Motor neuron (in vitro differentiated cells): ENCODE results near the gene PARP6. TPM values are rescaled to one million over a fixed set of nuclear protein-coding genes. Genes with fewer than 3 reads are reported as not detected.
A peak's percentile ranks its signal among the peaks of the same experiment; 100 is the strongest.

Experiments
- ATAC-seq, 8 experiments: fragments of 200-7000 bp; cut with Tn5 transposase; replicated peaks in 6 of 8; 2 replicates each; pipeline ENCODE4 v1.8.0; 2021; ENCODE audit warnings: mild to moderate bottlenecking in 8 of 8, moderate library complexity in 8 of 8
- H3K27ac ChIP-seq, 2 donors: fragments of 250-450 bp; sonication (Bioruptor Pico); 2 replicates each; pipeline ENCODE4 v1.9.0; 2021; ENCODE audit warnings: antibody characterized with exemption in 2 of 2, mild to moderate bottlenecking in 2 of 2, moderate library complexity in 1 of 2
- H3K4me1 ChIP-seq, 2 donors: fragments of 250-450 bp; sonication (Bioruptor Pico); replicated peaks in 1 of 2; 2 replicates each; pipeline ENCODE4 v1.6.1; 2021; ENCODE audit warnings: antibody characterized with exemption in 2 of 2, mild to moderate bottlenecking in 2 of 2, moderate library complexity in 1 of 2
- H3K4me3 ChIP-seq, 5 donors: fragments of 250-450 bp; sonication (Bioruptor Pico); 2 replicates each; pipeline ENCODE4 v1.9.0; 2021; ENCODE audit warnings: antibody characterized with exemption in 5 of 5, mild to moderate bottlenecking in 5 of 5, moderate library complexity in 4 of 5
- WGBS, 10 experiments: fragments of 450-650 bp; shearing (Covaris generic); methylation state at CpG; one replicate each; pipeline ENCODE4 v1.0.0; 2022; 5-methylcytosine and 5-hydroxymethylcytosine counted together
- in situ Hi-C, 9 experiments: fragments of 400-800 bp; cut with MboI; loops; one replicate each; pipeline ENCODE4 v1.15.0; 2021; ENCODE audit warnings: low sequenced_read_pairs in 9 of 9, low pct_unique_long_range_greater_than_20kb in 2 of 9; ENCODE audit not compliant: unreplicated experiment in 9 of 9
- total RNA-seq, 8 experiments: library from RNA; unstranded; fragments of 300-600 nt; gene quantifications; 2 replicates each; pipeline versions ENCODE4 v1.2.3 to v1.2.4, GENCODE V29; 2022

The PARP6 gene
- total RNA-seq, 8 experiments from 2014 or later = 29.4 to 131 (median 93.9) TPM

DNA sequence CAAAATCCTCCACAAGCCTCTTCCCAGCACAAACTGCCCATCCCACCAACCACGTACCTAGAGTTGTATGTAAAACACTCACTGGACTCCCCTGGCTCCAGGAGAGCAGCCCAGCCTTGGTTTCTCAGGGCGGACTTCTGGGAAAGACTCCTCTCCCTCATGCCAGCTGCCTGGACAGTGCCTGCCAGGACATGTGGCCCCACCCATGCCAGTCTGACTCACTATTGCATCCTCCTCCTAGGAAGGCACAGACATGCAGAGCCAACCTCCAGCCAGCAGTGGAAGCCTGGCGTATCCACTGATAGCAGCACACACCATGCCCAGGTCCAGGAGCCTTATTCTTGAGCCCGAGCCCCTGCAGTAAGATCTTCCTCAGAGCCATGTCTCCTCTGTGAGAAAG lies 50.0 kb downstream of the PARP6 start:
- H3K4me1 ChIP-seq = peaks cover 28 to 49% of the 10 kb centered on the region in 2 donors
- in situ Hi-C loops = no loop called here
- peak in 5 of 8 experiments; percentile 9 to 44 (median 21) for ATAC-seq
- WGBS, 10 experiments = 0 to 100% (median 66%) methylated on average over 1 to 3 of the region's 4 CpGs; no CpG with 5 or more reads in 2 of the 10 experiments
- no peak overlapping the region for H3K4me3 ChIP-seq
- no peak overlapping the region for H3K27ac ChIP-seq

DNA sequence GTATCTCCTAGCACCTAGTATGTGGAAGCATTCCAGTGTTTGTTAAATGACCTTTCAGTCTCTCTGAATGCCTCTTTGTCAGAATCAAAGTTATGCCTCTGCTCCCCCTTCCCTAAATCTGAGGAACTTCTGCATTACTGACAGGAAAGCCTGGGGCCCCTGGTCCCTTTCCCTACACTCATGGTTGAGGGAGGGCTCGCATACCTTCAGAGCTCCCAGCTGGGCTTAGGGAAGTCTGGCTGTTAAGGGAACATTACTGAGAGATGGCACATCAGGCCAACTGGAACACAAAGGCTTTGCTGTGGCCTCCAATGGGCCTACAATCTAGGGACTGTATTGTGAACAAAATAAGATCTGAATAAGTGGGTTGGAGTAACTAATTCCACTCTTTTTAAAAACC lies 51.7 kb downstream of the PARP6 start:
- Histone ChIP-seq H3K4me3 (no peak overlapping the region), H3K27ac (no peak overlapping the region), H3K4me1 (peaks cover 11 to 33% of the 10 kb centered on the region in 2 donors)
- WGBS, 10 experiments = 60 to 88% (median 86%) methylated on average over 1 of the region's 1 CpG; no CpG with 5 or more reads in 7 of the 10 experiments
- in situ Hi-C loops = no loop called here
- peak in 1 of 8 experiments; percentile 54 for ATAC-seq

DNA sequence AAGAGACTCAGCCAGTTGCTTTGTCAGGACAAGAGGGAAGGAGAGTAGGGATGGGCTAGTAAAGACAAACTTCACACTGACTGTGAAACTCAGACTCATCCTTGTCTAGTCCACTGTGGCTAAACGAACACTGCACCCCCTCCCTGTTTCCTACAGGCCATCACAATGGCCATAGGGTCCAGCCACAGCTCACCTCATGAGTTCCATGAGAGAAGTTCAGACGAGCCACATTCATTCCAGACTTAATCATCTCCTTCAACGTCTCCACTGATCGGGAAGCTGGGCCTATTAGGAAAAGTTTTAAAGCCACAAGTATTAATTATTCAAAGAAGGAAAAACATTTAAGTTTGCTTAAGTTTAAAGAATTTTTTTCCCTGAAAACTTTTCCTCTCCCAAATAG lies 55.1 kb downstream of the PARP6 start:
- no peak for ATAC-seq
- Histone ChIP-seq H3K4me3 (no peak overlapping the region), H3K4me1 (peaks cover 5 to 12% of the 10 kb centered on the region in 2 donors), H3K27ac (no peak overlapping the region)
- 36 to 100% (median 93%) methylated on average over 1 to 3 of the region's 4 CpGs; no CpG with 5 or more reads in 1 of the 10 experiments for WGBS, 10 experiments
- in situ Hi-C loops = no loop called here

DNA sequence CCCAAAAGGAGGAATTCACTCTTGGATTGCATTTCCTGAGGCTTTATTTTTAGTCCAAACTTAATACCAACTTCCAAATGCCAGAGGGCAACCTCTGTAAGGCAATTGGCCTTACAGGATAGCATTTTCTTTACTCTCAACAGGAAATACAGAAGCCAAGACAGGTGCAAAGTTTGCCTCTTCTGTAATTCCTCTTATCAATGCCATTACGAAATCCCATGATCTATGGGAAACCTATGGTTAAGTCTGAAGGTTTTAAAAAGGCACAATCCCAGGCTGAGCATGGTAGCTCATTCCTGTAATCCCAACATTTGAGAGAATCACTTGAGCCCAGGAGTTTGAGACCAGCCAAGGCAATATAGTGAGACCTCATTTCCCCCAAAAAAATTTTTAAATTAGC lies 56.3 kb downstream of the PARP6 start:
- H3K27ac ChIP-seq = no peak overlapping the region
- H3K4me3 ChIP-seq = no peak overlapping the region
- in situ Hi-C loops = no loop called here
- WGBS, 10 experiments = 83 to 100% (median 100%) methylated on average over 1 of the region's 1 CpG; no CpG with 5 or more reads in 2 of the 10 experiments
- no peak for ATAC-seq
- H3K4me1 ChIP-seq = peaks cover 2 to 7% of the 10 kb centered on the region in 2 donors

DNA sequence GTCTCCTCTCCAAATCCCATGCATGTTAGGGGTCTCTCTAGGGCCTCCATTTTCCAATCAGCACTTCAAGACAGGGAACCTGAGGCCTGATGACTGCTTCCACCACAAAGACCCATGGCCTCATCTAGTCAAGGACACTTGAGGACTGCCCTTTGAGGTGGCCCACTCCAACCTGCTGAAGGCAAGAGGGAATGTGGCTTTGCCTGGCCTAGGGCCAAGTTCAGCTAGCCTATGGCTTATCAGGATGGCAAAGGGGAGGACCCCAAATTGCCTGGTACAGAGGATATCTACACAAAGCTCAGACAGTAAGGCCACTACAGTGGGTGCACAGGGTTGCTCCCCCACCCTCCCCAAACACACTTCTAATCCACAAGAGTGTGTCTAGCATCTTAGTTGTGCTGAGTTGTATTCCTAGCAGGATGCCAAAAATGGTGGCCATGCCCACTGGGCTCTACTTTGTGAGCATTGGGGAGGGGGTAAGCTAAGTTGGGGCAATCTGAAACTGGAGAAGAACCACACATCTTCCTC lies 64.7 kb downstream of the PARP6 start:
- ATAC-seq = no peak
- in situ Hi-C loops = no loop called here
- no peaks in the 10 kb centered on the region for H3K4me1 ChIP-seq
- H3K27ac ChIP-seq = no peak overlapping the region
- H3K4me3 ChIP-seq = no peak overlapping the region

DNA sequence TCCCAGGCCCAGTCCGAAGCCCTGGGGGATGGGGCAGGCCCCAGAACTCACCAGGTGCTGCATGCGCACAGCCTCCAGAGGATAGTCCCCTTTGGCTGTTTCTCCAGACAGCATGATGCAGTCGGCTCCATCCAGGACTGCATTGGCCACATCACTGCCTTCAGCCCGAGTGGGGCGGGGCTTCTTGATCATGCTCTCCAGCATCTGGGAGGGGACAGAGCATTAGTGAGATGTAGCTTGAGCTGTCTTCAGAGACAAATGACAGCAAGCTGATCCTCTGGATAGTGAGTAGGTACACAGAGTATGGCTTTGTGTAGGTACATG lies 65.7 kb downstream of the PARP6 start:
- 14 to 100% methylated on average over 1 of the region's 5 CpGs; no CpG with 5 or more reads in 8 of the 10 experiments for WGBS, 10 experiments
- in situ Hi-C loops = no loop called here
- H3K4me3 ChIP-seq = no peak overlapping the region
- no peak overlapping the region for H3K27ac ChIP-seq
- peak in 1 of 8 experiments; percentile 8 for ATAC-seq
- H3K4me1 ChIP-seq = no peaks in the 10 kb centered on the region

DNA sequence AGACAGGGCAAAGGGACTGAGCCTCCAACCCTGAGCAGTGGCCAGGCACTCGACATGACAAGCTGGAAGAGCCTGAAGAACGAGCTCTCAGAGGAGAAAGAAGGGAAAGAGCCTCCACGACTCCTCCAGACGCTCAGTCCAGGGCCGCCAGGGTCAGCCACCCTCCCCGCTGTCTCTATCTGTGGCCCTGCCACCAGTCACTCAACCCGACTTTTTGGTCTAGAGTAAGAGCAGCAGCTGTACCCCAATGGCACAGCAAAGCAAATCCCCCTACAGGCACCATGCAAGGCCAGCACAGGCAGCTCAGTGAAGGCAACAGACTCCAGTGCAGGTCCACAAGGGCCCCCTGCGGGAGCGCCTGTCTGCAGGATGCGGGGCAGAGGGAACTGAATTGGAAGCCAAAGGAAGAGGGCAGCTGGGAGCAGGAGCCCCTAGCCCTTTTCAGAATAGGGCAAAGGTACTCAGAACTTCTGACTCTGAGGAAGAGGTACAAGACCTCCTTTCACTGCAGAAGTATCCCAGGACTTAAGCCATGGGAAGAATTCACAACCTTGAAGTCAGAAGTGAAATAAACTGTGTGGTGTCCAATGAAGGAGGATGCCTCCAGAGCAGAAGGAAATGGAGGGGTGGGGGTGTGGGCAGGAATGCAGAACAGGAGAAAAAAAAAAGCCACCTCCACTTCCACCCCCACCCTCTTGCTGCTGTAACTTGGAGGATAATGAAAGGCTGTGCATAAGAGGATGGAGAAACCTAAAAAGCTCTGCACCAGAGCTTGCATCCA lies 66.3 kb downstream of the PARP6 start:
- WGBS, 10 experiments = 83 to 100% (median 96%) methylated on average over 1 to 4 of the region's 10 CpGs; no CpG with 5 or more reads in 4 of the 10 experiments
- ATAC-seq = no peak
- Histone ChIP-seq H3K27ac (no peak overlapping the region), H3K4me3 (no peak overlapping the region), H3K4me1 (no peaks in the 10 kb centered on the region)
- in situ Hi-C loops = no loop called here

DNA sequence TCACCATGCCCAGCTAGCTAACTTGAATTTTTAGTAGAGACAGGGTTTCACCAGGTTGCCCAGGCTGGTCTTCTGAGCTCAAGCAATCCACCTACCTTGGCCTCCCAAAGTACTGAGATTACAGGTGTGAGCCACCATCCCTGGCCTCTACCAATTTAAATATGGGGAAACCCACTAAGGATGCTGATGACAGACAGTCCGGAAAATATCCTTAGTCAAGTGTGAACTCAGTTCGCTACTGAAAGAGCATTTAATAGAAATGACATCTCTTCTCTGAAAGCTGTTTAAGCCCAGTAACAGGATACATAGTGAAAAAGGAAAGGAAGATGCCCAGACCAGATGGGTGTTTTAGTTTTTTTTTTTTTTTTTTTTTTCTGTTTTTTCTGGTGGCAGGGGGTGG lies 67.1 kb downstream of the PARP6 start:
- ATAC-seq = no peak
- Histone ChIP-seq H3K4me3 (no peak overlapping the region), H3K27ac (no peak overlapping the region), H3K4me1 (no peaks in the 10 kb centered on the region)
- 94 to 100% (median 100%) methylated on average over 1 to 2 of the region's 2 CpGs; no CpG with 5 or more reads in 7 of the 10 experiments for WGBS, 10 experiments
- in situ Hi-C loops = no loop called here

DNA sequence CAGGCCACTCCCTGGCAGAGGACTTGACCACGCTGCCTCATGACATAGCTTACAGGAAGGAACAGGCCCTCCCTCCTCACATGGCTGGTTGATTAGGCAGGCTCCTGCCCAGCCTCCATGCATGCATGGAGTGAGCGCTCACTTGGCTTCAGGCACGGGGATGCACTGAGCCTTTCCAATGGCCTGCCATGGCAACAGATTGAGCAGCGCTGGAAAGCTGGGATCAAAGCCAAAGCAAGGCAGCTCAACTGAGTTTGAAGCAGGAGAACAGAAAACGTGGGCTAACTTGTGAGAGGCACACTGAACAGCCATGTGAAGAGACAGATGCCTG lies 68.9 kb downstream of the PARP6 start:
- WGBS, 10 experiments = 10 to 85% (median 70%) methylated on average over 3 to 4 of the region's 5 CpGs; no CpG with 5 or more reads in 4 of the 10 experiments
- Histone ChIP-seq H3K27ac (no peak overlapping the region), H3K4me1 (no peaks in the 10 kb centered on the region), H3K4me3 (no peak overlapping the region)
- in situ Hi-C loops = no loop called here
- ATAC-seq = peak; percentile 33 to 94 (median 84)

DNA sequence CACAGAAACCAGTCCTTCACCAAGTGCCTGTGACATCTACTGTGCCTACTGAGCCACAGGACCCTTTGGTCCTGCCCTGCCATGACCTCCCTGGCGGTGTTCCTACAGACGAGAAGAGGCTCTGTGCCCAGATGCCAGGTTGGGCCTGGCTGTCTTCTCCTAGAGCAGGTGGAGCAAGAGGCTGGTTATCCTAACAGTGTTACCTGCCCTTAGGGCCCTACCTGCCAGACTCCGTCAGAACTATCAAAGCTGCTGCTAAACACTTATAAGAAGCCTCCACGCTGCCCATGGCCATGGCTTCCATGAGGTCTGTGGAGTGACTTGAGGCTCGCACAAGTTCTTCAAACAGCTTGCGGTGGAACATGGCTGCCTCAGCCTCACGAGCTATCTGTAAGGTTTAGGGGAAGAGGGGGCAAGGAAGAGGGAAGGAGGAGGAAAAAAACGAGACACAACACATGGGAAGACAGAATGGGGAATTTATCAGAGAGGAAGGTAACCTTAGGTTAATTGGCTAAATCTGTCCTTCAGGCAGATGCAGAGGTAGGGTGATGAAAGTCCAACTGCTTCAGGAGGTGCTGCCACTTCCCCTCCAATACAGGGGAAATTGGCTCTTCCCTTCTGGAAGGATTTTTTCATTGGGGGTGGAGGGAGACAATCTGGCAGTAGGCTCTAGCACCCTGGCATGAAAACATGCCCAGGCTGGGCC lies 69.4 kb downstream of the PARP6 start:
- in situ Hi-C loops = no loop called here
- H3K4me1 ChIP-seq = no peaks in the 10 kb centered on the region
- no peak for ATAC-seq
- 71 to 100% (median 85%) methylated on average over 1 to 6 of the region's 8 CpGs; no CpG with 5 or more reads in 2 of the 10 experiments for WGBS, 10 experiments
- no peak overlapping the region for H3K27ac ChIP-seq
- no peak overlapping the region for H3K4me3 ChIP-seq

DNA sequence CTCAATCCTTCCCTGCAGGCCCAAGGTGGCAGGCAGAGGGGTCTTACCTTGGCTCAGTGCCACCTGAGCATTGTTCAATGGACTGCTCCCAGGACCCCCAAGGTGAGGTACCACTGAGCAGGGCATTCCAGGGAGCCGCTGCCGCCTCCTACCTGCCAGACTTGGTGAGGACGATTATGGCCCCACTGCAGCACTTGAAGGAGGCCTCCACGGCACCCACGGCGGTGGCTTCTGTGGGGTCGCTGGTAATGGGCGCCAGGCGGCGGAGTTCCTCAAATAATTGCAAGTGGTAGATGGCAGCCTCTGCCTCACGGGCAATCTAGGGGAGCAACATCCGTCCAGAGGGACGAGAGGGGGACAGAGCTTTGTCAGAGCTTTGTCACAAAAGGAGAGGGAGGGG lies 70.1 kb downstream of the PARP6 start:
- in situ Hi-C loops = no loop called here
- 79 to 100% (median 93%) methylated on average over 1 to 10 of the region's 13 CpGs; no CpG with 5 or more reads in 5 of the 10 experiments for WGBS, 10 experiments
- no peak for ATAC-seq
- no peak overlapping the region for H3K4me3 ChIP-seq
- no peak overlapping the region for H3K27ac ChIP-seq
- no peaks in the 10 kb centered on the region for H3K4me1 ChIP-seq

DNA sequence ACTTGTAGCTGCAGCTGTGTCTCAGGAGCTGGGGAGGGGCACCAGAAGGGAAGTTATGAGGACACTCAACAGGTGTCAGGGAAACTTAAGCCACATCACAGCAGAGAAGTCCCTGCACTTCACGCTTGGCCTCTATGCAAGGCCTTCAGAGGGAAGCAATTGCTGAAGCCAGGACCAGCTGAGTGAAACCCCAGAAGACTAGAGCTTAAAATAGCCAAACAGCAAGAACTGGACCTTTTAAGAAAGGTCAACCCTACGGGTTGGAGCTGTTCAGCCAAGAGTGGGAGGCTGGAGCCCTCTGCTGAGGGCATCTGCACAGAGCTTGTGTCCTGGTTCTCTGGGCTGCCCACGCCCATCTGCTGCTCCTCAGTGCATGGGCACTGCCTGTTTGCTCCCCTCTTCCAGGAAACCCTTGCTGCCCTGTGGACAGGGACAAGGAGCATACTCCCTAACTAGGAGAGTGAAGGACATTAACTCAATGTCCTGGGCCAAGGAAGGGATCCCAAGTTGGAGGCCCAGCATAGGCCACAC lies 70.9 kb downstream of the PARP6 start:
- no peak for ATAC-seq
- WGBS, 10 experiments = 17 to 100% (median 82%) methylated on average over 1 to 2 of the region's 3 CpGs; no CpG with 5 or more reads in 3 of the 10 experiments

More for the DNA sequence above, 70.9 kb downstream of the PARP6 start:
- in situ Hi-C loops = no loop called here
- H3K4me3 ChIP-seq = no peak overlapping the region
- no peak overlapping the region for H3K27ac ChIP-seq
- H3K4me1 ChIP-seq = no peaks in the 10 kb centered on the region
